ENCODE measurements around the gene NINJ2.

DNA sequence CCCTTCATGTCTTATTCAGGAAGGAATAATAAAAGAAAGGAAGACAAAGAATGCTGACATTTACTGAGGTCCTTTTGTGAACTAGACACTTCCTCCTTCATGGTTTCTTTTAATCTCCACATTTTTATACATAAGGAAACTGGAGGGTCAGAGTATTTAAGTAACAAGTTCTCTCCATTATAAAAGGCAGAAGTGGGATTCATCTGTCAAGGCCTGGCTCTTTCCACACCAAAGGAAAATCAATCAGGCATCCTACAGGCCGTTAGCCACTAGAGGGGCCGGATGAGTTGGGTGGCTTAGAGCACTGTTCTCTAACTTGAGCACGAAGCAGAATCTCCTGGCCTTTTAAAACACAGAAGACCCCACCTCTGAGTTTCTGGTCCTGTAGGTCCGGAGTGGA, 36.8 kb upstream of the NINJ2 start:
- no peak for TF ChIP-seq GATA2 (IDR thresholded peaks at IDR 0.05; ENCODE audit: low read depth, low read length)
- TF ChIP-seq GATA3 (IDR thresholded peaks at IDR 0.05; ENCODE audit: low read depth, low read length) = no peak

Data from SH-SY5Y (cell line).